LNCAP (cell line): Measurements from ENCODE around the gene ACOD1.

Source experiments
- TF ChIP-seq, protein P1 (sequence below): fragments of 450-650 bp; IDR thresholded peaks from 2 replicates; pipeline ENCODE4 v1.5.1; 2017; ENCODE audit warnings: mild to moderate bottlenecking

Gene ACOD1

DNA sequence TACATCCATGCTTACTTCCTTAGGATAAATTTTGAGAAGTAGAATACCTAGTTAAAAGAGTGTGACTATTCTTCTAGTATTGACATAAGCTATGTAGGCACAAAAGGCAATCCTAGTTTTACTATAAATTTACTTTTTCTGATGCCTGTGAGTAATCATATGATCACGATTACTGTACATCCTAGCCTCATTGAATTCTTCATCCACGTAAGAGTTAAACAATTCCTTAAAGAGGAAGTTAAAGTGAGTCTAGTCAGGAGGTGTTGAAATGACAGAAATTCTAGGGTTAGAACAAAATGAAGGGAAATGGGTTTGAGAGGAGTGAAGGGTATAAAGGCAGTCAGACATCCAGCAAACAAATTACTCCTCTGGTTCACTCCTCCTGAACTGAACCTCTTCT lies at the start of gene ACOD1:
Gene ACOD1, plus strand, starts transcription at position 363 of the 400 bp plus-strand sequence. CDS start 48 bp downstream, outside the sequence.
- TF ChIP-seq, protein P1, sequence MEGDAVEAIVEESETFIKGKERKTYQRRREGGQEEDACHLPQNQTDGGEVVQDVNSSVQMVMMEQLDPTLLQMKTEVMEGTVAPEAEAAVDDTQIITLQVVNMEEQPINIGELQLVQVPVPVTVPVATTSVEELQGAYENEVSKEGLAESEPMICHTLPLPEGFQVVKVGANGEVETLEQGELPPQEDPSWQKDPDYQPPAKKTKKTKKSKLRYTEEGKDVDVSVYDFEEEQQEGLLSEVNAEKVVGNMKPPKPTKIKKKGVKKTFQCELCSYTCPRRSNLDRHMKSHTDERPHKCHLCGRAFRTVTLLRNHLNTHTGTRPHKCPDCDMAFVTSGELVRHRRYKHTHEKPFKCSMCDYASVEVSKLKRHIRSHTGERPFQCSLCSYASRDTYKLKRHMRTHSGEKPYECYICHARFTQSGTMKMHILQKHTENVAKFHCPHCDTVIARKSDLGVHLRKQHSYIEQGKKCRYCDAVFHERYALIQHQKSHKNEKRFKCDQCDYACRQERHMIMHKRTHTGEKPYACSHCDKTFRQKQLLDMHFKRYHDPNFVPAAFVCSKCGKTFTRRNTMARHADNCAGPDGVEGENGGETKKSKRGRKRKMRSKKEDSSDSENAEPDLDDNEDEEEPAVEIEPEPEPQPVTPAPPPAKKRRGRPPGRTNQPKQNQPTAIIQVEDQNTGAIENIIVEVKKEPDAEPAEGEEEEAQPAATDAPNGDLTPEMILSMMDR, result no peak

DNA sequence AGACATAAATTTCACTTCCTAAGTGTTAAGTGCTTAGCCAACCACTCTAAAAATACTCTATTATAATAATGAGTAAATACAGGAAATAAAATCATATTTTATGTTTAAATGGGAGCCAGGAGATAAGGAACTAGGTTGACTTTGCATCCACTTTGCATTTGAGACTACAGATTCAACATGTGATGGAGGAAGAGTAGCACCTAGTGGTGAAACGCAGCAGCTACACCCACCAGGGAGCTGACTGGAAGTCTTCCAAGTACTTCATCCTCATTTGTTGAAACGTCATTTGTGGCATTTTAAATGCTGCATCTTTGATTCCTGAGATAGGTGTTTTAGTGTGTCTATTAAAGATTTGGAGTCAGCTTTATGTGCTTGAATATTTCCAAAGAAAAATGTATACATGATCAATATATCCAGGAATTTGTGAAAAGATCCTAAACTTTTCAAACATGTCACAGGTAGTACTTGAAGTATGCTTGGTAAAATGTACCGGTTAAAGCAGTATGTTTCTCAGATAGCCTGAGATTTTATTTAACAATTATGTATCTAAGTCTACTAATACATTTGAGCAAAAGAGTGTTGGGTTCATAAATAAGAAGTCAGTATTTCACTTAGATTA lies 44.7 kb upstream of the ACOD1 start:
- TF ChIP-seq, protein P1, result peak; percentile 97

DNA sequence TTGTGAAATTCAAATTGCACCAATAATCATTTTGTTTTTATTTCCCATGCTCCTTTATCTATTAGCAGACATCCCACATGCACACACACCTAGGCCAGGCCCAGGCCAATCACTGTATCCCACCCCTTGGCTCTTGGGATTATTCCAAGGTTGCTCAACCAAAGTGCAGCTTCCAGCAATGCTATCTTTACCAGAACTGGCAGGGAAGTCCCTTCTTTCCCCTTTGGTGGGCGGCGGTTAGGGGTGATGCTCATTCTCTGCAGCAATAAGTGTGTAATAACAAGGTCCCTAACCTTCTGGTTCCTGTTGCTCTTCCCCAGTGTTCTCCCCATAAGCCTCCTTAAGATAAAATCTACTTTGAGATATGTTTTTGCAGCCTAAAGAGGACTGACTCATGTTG lies 43.8 kb upstream of the ACOD1 start:
- TF ChIP-seq, protein P1, result no peak

DNA sequence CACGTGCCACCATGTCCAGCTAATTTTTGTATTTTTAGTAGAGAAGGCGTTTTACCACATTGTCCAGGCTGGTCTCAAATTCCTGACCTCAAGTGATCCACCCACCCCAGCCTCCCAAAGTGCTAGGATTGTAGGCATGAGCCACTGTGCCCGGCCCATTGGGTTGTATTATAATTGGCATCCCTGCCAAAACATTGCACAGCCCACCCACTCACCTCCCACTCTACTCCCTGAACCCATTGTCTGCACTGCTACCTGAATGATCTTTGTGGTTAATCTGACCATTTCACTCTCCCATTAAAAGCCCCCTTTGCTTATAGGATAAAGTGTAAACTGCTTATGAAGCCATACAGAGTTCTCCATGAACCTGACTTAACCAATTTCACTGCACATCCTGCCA lies 35.8 kb upstream of the ACOD1 start:
- TF ChIP-seq, protein P1, result no peak

DNA sequence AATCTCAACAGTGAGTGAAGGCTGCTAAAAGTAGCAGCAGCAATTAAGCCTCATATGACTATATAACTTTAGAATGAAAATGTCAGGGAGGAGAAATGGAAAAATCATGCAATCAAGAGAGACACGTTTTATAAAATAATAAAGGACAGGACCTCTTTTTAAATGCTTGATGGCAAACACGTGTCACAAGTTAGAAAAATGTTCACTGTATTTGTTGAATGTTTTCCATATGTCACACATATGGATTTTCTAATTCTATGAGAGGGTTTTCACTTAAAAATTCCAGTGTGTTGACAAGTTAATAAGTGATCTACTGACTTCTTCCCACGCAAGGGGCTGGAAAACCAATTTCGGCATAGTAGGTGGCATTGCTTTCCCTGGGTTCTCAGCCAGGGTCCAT lies 34.4 kb upstream of the ACOD1 start:
- TF ChIP-seq, protein P1, result no peak

DNA sequence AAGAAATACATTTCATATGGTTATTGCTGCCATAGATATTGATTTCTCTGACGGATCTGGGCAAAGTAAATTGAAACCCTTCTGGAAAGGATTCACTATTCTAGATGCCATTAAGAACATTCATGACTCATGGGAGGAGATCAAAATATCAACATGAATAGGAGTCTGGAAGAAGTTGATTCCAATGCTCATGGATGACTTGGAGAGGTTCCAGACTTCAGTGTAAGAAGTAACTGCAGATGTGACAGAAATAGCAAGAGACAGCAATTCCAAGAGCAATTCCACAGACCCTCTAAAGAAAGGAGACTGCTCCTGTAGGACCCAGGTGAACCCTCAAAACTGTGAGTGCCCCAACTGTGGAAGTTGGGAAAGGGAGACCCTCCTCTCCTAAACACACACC lies 31.2 kb upstream of the ACOD1 start:
- TF ChIP-seq, protein P1, result no peak

DNA sequence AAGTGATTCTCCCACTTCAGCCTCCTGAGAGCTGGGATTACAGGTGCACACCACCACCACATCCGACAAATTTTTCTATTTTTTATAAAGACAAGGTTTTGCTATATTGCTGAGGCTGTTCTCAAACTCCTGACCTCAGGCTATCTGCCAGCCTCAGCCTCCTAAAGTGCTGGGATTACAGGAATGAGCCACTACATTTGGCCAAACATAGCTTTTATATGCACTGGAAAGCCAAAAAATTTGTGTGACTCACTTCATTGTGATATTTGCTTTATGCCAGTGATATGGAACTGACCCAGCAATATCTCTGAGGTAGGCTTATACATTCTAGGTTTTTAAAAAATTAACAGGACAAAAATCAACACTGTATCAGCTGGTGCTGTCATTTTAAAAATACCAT lies 26.8 kb upstream of the ACOD1 start:
- TF ChIP-seq, protein P1, result no peak

DNA sequence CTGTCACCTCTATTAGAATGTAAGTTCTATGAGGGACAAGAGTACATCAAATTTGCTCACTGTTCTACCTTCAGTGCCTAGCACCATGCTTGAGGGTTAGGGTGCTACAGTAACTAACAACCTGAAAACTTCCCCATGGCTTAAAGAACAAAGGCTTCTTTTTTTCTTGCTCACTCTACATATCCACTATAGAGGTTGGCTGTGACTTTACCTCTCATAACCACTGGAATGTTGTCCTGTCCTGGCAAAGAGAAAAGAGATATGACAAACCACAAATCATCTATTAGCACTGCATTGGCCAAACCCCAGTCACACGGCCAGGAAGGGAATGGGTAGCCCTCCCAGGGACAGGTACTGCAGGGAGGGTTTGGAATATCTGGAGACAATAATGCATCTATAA lies 23.2 kb upstream of the ACOD1 start:
- TF ChIP-seq, protein P1, result no peak
